Kidney capillary endothelial cell (primary cell): ENCODE measurements around the gene C6orf136.

Experiments
- DNase-seq: peaks from one replicate; pipeline ENCODE4 v3.0.0-alpha.2; 2018; ENCODE audit warnings: low spot score

Gene C6orf136

GRCh38 chr6:30686908-30687658 is 40.1 kb downstream of the C6orf136 start:
- DNase-seq, result peak; percentile 97

DNA sequence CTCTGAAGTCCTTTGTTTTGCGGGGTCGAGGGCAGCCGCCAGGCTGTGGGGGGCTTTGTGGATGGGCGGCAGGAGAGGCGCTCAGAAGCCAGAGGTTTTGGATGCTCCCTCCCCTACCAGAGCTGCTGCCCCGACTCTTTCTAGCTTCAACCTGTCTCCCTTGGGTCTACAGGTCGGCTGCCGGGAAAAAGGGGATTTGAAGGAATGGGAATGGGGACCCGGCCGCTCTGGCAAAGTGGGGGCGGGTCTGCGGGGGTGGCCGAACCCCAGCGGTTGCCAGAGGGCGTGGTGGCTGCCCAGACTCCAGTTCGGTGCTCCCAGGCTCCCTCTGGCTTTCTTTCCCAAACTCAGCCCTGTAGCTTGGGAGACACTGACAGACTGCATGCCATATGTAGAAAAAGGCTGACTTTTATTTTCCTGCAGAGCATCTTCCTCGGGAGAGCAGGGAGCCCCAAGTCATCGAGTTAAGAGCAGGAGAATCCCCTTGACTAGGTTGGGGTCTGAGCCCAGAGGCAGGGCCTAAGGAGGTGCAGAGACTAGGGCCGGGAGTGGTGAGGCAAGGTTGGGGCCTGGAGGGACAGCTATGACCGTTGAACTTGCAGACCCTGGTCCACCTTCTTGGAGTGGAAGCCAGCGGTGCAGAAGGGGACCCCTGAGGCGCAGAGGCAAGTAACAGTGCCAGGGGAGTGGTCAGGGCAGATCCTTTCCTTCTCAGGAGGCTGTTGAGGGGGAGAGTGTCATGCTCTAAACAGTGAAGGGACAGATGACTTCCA is 40.9 kb downstream of the C6orf136 start:
- no peak for DNase-seq

DNA sequence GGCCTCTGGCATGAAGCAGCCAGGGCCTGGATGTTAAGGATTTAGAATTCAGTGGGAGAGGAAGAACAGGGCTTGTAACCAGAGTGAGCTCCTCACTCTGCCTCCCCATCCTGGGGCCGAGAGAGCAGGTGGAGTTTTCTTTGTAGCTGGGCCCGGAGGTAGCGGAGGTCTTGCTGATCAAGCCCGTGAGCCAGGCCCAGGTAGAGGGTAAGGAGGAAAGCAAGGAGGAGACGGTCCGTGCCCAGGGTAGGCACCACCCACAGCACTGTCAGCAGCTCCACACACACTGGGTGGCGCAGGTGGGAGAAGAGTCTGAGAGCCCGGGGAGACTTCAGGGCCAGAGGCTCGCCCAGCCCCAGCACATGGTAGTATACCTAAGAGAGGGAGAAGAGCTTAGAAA is 41.6 kb downstream of the C6orf136 start:
- DNase-seq, result no peak

- no peak for DNase-seq
These were observed 42.3 kb downstream of the C6orf136 start for GRCh38 chr6:30689022-30689865.

- DNase-seq, result no peak
These were observed 43.1 kb downstream of the C6orf136 start for GRCh38 chr6:30689985-30690384.

DNA sequence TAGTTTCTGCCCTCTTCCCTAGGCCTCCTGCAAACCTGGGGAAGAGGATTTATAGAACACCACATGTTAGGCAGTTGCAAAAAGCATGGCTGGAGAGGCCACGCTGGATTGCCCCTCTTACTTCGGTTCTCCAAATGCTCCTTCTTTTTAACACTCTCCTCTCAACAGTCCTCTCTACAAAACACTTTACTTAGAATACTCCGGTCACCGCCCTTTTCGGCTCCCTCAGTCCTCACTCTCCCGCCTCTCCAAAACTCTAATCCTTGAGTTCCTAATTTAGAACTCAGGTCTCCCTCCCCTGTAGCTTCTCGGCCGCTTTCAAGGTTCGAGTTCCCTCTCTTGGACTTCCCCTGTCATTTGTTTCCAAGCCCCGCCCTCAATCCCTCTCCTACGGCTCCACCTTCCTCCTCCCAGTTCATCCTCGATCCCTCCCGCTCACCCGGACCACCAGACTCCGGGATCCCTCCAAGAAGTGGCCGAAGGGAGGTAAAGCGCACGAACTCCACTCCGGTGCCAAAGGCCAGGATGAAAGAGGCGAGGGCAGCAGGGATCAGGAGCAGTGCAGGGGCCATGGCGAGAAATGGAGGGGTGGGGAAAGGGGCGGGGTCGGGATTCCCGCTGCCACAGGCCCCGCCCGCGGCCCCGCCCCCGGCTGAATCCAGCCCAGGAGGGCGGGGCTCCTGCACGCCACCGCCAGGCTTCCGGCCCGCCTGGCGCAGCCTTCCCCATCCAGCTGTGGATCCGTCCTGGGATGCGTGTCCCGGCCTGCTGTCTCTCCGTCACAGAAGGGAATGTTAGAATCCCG is 43.7 kb downstream of the C6orf136 start, which contains the start of gene NRM:
Gene NRM, minus strand, starts transcription at position 582 of the 805 bp plus-strand sequence. Its CDS starts 10 bp downstream, at position 572.
- peak; percentile 90 for DNase-seq

DNA sequence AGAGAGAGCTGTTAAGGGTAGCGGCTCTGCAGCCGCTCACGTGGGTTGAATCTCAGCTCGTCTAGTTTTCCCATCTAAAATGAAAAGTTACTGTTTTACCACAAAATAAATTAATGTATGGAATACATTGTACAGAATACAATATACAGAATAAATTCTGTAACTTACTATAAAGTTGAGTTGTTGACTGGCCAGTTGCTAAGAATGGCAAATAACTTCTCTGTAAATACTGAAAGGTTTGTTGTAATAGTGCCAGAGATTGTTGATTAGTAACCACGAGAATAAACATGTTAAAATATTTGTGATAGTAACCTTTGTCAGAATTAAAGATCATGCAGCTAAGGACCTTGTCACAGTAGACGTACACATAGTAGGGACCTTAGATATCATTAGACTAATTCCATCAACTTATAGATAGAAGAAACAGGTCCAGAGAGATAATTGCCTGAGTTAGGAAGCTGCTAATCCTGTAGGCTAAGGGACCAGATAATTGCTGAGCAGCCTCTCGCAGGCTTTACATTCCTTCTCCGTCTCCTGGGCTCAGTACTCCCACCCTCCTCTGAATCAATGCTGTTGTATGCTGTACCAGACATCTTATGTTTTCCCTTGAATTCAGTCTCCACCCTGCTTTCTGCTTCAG is 44.4 kb downstream of the C6orf136 start:
- no peak for DNase-seq

DNA sequence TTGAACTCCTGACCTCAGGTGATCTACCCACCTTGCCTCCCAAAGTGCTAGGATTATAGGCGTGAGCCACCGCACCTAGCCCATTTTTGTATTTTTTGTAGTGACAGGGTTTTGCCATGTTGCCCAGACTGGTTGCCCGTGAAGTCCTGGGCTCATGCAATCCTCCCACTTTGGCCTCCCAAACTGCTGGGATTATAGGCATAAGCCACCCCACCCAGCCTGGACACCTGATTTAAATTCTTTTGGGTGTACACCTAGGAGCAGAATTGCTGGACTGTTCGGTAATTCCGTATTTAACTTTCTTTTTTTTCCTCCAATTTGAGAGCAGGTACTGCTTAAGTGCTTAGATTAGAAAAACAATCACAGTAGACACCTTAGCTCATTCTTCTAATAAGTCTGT is 49.5 kb downstream of the C6orf136 start:
- no peak for DNase-seq

DNA sequence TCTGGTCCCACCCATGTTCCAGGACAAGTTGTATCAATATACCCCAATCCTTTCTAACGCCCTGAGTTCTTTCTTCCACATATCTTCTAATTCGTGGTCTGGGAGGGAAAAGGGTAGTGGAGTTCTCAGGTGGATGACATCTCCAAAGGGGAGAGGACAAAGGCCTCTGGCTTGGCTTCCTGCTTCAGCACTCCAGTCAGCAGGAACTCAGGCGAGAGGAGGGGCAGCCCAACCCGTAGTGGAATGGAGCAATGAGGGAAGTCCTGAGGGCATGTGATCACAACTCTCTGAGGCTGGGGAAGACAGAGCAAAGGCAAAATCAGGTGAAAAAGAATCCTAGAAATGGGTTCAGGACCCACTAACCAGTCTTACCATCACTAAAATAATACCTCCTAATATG is 53.4 kb downstream of the C6orf136 start:
- no peak for DNase-seq
